GM19328 (cell line): ENCODE results near the gene CCER1.

Experiments
- ATAC-seq: cut with Tn5 transposase; IDR thresholded peaks from one replicate; pipeline ENCODE4 v1.9.1; 2021; ENCODE audit warnings: mild to moderate bottlenecking, moderate library complexity; ENCODE audit not compliant: unreplicated experiment

Gene CCER1

DNA sequence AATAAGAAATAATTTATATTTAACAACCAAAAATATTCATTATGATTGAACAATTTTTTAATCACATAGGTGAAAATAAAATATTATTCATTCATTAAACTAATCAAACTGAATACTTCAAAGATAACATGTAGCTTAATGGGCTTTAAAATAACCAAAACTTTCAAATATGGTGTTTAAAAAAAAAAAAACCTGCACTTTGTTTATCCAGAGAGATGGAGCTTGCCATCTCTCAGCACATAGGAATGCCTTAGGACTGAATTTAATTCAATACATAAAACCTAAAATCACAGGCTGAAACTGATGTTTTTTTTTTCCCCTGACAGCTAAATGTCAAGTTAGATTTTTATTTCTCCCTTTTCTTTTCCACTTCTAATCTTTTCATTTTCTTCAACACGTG lies 14.4 kb upstream of the CCER1 start:
- no peak for ATAC-seq

DNA sequence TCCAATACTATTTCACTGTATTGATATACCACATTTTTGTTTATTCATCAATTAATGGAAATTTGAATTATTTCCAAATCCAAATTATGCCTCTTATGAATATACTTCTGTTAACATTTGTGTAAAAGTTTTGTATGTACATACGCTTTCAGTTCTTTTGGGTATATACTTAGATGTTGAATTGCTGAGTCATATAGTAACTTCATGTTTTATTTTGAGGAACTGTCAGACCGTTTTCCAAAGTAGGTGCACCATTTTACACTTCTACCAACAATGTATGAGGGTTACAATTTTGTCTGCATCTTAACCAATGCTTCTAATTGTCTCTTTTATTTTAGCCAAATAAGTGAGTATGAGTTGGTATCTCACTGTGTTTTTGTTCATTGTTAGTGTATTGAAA lies 10.2 kb upstream of the CCER1 start:
- no peak for ATAC-seq

DNA sequence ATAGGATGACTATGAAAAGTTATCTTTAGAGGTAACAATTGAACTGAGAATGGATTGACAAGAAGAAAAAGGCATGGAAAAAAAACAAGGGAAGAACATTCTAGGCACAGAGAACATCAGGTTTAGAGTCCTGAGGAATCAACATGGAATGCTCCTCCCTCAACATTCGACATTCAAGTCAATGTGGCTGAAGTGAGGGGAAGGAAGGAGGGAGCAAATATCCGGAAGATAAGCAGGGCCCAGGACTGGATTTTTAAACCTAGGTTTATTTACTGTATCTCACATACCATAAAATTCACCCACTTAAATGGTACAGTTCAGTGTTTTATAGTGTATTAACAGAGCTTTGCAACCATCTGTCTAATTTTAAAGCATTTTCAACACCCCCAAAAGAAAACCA lies 9.6 kb upstream of the CCER1 start:
- ATAC-seq, result no peak

DNA sequence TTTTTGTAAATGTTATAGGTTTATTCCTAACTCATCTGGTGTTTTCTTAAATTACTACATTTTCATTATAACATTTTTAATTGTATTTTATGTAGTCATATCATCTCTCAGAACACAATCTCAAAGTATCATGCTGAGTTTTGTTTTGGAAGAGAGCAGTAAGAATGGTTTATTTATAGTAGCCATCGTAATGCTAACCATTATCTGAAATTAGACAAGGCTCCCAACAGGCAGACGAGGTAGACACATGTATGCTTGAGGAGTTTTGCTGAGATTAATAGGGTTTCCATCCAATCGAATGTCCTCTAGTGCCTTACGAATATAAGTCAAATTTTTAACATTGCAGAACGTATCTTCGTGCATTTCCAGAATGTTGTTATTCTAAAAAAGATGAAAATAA lies 9.0 kb upstream of the CCER1 start:
- ATAC-seq, result no peak

DNA sequence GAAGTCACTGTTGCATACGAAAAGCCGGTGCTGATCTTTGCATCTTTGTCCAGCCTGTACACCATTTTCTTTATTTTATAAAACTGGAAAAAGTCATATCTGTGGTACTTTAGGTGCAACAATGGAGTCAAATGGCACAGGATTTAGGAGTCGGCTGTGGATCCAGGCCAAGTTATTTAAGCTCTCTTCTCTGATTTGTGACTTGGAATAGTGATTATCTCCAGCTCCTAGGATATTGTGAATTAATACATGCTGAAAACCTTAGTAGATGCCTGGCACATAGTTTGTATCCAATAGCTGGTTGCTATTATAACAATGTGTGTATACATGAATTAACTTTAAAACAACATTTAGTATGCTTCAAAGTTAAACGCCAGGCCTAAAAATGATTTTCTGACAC lies 6.2 kb upstream of the CCER1 start:
- no peak for ATAC-seq

DNA sequence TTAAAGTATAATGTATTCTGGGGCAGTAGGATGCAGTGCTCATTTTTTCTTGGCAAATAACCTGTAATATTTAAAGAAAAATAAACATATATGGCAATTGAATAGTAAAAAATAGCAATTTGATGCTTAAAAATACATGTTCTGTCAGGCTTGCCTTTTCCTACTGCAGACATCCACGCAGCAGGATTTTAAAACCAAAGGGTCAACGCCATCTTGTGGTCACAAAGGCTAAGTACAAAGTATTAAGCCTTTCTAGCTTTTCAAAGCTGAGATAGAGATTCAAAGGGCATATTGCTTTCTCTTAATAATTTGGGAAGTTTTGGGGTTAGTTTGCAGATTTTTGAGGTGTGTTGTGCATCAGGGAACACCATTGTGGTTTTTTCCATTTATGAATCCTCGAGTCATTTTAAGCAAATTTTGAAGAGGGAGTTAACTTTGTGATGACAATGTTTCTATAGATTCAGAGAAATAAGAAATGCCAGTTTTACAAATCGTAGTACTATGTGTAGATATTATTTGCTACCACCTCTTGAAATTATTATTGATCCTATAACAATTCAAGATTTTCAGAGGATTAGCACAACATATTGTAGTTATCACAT lies 4.7 kb upstream of the CCER1 start:
- ATAC-seq, result peak; percentile 83

DNA sequence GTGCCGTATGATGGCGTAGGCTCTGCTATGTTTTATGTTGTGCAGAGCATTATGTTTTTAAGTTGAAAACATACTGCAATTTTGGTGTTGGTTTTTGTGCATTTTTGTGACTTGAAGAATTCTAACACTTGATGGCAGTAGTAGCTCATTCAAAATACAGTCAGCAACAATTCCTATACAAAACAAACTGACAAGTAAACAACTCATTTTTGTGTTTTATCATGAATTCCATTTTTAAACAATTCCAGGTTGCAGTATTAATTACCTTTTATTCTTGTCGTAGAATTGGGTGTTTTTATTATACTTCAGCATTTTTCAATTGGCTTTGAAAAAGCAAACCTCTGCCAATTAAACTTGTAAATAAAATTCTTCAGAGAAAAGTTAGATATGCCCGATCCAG lies 4.1 kb upstream of the CCER1 start:
- ATAC-seq, result no peak

DNA sequence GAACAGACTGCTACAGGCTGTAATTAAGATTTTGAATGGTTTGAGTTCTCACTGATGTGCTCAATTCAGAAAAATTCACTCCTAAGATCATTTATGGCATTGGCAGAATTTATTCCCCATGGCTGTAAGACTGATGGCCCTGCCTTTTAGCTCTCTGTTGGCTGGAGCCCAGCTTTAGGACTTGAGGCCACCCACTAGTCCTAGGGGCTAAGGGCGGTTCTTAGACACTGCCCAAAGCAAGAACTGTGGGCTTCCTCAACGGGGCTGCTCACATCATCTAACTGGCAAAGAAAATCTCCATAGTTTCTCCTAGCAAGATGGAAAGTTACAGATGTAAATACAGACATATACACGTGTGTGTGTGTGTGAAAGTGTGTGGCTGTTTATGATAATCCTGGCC lies 3.4 kb upstream of the CCER1 start:
- ATAC-seq, result no peak

DNA sequence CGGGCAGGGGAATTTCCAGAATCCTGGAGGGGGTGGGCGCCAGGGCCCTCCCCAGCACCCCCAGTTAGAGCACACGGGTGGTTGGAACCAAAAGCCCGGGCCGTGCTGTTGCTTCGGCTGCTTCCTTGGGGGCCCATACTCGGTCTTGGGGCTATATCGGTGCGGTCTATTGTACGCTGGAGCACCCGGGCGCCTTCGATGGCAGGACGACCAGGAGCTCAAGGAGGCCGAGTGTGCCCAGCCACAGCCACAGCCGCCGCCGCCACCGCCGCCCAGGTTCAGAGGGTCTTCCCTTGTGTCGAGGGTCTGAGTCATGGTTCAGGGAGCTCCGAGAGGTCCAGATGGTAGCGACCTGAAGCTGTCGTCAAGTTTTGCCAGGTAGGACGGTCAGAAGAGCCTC lies 548 bp downstream of the CCER1 start:
- no peak for ATAC-seq

DNA sequence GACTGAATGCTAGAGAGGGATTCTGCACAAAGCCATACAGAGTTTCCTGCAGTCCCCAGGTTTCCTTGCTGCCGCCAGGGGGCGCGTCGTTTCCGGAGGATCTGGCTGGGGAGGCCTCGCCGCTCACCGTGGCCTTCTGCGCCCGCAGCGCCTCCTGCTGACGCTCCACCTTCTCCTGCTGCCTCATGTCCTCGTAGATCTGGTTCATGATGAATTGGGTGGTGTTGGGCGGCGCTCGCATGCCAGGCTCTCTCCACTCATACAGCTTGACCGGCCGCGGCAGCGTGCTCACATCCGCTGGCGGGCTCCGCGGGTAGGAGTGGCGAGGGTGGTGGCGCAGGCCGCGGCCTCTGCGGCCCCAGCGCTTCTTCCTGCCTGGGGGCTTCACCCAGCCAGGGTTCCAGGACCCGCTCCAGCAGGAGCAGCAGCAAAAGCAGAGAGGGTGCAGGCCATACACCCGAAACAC lies 987 bp downstream of the CCER1 start:
- no peak for ATAC-seq

DNA sequence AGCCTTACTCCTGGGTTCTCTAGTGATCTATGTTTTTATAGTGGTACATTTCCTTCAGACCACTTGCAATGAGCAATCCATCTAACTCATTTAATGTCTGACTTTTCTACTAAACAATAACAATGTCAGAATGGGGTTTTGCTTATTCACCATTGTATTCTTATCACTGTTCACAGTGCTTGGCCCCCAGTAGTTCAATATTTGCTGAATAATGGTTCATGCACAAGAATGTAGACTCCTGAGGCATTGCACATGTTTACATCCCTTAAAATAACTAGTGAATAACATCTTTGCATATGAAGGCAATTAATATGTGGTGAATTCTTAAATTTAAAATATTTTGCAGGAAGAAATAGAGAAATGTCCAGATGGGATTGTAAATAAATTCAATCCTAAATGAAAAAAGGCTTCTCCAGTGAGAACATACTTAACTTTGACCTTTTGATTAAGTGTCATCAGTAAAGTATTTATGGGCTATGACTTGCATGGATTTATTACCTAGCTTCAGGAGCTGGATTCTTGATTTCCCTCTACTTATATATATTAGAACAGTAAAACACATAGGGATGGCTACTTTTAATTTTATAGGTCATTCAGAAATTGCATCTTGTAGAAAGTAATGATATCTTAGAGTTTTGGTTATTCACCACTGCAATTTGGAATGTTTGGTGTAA lies 3.4 kb downstream of the CCER1 start:
- ATAC-seq, result no peak

DNA sequence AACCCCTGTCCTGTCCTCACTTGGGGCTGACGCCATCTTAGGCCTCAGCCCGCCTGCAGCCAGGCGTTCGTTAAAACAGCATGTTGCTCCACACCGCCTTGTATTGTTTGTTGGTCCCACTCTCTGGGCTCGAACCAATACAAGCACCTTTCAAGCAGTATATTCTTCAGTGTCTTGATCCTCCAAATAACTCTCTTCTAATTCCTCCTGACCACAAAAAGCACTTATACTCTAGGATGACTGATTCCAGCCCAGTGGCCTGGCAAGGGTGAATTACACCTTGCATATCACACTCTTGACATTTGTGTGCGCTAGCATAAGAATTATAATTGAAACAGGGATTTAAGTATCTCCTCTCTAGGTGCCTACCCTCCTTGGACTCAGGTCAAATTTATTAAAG lies 7.1 kb downstream of the CCER1 start:
- ATAC-seq, result no peak

DNA sequence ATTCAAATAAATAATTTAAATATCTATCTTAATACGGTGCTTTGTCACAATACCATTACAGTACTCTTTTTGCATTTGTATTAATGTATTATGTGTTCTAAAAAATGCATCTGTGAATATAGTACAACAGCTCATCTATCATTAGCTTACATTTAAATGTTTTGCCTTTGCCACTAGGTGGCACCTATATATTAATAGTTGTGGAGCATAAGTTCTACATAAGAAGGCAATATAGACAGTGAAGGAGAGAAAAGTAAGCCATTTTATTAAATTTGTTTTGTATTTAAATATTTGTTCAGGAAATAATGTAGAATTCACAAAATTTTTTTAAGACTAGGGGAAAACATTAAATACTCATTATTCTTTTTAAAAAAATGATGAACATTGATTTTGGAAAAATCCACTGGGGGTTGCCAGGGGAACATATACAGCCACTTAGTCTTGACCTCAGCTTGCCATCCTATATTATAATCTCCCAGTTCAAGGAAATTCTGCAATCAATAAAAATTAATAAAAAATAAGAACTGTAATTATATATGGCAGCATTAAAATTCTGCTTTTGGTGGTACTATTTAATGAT lies 9.8 kb downstream of the CCER1 start:
- peak; percentile 76 for ATAC-seq

DNA sequence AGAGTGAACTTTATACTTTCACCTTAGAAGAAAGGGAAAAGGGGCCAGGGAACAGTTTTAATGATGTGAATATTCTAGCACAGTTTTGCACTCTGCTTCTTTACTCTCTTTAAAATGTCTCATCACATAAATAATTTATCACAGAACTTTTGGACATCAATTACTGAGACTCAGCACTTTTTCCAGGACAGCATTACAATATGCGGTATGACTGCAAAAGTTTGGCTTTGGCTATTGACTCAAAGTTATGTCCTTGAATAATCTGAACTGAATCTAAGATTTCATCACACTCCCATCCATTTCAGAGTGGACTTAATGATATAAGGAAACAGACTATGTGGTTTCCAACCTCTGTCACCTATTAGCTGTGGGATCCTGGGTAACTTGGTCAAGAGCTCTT lies 11.7 kb downstream of the CCER1 start:
- ATAC-seq, result no peak

DNA sequence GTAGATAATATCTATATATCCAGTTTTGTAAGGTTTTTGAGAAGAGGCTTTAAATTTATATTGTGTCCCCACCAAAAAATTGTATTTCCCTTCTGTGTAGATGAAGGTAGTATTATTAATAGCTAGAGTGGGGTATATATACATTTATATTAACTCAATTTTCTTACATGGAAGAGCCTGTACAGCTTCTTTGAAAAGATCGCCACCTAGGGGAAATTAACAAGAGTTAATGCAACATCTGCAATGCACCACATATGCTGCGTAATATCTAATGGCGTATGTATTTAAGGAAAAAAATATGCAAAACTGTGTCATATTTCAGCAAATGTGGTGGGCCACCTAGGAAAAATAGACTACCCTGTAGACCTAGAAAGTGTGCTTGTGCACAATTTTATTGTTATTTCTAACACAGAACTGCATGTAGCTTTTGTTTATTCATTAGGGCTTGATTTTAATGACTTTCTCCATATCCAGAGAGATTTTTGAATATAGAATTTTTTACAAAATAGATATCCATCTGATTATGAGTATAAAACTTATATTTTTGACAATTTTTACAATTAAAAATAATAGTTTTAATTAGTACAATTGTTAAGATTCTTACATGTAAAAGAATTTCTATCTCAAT lies 14.0 kb downstream of the CCER1 start:
- ATAC-seq, result peak; percentile 82

DNA sequence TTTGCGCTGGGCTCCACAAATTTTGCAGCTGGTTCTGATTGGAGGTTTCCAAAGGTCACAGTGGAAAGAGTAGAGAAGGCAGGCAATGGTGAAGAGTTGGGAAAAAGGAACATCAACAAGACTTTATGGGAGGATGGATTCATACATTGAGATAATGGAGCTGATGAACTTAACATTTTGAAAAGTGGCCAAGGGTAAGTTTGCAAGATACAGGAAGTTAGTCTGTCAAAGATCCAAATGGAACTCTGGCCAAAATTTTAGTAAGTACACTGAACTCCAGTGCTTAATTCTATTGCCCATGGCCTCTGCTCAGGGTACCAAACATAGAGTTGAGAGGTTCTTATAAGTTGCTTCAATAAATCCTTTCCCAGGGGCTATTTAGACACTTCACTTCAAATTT lies 15.6 kb downstream of the CCER1 start:
- no peak for ATAC-seq

DNA sequence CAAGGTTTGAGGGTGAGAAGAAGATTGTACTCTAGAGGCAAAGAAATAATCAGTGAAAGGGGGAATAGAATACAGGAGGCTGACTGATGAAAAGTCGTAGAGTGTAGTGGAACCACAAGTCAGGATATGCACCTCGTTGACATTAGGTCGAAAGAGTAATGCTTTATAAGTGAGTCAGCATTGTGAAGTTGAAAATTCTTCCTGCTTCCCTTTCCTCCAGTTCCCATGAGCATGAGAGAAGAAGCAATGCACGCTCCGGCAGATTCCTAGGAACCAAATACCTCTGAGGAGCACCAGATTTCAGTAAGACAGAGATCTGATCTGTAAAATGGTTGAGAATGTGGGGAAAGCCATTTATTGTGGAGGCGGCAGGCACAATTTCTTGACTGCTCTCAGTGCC lies 16.5 kb downstream of the CCER1 start:
- no peak for ATAC-seq

DNA sequence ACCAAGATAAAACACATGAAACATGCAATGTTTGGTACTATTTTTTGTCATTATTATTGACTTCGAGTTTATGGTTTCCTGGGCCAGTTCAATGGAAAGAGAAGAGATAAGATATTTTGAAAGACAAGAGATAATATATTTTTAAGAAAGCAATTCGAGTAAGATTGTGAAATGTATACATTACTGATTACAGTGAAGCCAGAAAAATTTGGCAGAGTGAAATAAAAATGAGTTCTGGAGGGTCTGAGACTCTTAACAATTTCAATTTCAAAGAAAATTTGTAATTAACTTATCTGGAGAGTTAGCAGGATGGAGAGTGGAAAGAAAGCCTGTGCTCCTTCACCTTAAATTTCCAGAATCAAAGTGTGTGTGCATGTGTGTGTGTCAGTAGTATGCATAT lies 17.3 kb downstream of the CCER1 start:
- ATAC-seq, result no peak

DNA sequence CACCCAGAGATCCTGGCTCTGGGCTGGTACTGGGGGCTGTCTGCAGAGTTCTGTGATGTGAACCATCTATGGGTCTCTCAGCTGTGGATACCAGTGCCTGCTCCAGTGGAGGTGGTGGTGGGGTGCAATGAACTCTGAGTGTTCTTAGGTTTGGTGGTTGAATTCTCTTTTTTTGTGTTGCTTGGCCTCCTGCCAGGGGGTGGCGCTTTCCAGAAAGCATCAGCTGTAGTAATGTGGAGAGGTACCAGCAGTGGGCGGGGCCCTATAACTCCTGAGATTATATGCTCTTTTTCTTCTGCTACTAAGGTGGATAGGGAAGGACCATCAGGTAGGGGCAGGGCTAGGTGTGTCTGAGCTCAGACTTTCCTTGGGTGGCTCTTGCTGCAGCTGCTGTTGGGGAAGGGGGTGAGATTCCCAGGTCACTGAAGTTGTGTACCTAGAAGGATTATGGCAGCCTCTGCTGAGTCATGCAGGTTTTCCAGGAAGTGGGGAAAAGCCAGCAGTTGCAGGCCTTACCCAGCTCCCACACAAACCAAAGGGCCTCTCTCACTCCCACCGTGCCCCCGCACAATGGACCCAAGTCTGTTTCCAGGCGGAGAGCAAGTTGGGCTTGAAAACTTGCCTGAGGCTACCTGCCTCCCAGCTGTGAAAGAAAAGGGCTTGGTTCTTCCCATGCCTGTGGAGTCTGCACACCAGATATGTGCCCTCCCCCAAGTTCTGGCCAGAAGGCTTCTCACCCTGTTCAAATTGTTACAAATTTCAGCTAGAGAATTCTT lies 18.6 kb downstream of the CCER1 start:
- no peak for ATAC-seq

DNA sequence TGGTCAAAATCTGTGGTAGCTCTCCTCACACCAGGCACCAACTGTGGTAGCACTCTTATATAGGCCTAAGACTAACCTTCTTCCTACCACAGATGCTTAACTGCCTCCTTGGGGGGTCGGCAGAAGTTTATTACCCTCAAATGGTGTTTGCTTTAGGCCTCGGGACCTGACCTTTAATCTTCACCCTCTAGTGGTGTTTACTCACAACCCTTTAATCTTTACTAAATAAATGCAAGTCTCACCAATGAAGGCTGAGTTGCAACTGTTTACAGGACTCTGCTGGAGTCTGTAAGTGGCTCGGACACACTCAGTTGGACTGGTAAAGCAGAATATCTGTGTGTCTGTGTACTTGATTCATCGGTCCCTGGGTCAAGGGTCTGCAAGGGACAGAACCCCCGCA lies 29.4 kb downstream of the CCER1 start:
- no peak for ATAC-seq

DNA sequence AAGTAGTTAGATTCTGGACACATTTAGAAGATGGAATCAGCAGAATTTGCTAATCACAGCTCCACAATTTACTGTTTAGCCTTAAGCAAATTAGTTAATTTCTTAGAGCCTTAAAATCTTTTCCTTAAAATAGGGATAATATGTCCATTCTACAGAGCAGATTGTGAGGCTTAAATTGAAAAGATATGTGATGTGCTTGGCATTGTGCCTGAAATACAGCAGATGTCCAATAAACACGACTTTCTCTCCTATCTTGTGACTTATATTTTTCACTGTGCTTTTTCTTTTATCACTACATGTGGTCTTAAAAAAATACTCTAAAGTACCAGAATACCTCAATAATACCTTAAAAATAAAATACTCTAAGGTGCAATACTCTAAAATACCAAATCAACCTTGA lies 30.6 kb downstream of the CCER1 start:
- no peak for ATAC-seq
